NCI-H345 treated with DMSO at 0.1 percent for 48 hours (cell line): ENCODE measurements around the gene DBNL.
"Not testable (repeated sequence)": the region's sequence is repeated elsewhere in the genome, so short reads cannot be mapped to it uniquely, and the experiment has no call there.

Source experiments
- DNase-seq: peaks from one replicate; lab custom pipeline; 2025; ENCODE audit not compliant: unreplicated experiment; lab: John Stamatoyannopoulos, UW

Gene DBNL

DNA sequence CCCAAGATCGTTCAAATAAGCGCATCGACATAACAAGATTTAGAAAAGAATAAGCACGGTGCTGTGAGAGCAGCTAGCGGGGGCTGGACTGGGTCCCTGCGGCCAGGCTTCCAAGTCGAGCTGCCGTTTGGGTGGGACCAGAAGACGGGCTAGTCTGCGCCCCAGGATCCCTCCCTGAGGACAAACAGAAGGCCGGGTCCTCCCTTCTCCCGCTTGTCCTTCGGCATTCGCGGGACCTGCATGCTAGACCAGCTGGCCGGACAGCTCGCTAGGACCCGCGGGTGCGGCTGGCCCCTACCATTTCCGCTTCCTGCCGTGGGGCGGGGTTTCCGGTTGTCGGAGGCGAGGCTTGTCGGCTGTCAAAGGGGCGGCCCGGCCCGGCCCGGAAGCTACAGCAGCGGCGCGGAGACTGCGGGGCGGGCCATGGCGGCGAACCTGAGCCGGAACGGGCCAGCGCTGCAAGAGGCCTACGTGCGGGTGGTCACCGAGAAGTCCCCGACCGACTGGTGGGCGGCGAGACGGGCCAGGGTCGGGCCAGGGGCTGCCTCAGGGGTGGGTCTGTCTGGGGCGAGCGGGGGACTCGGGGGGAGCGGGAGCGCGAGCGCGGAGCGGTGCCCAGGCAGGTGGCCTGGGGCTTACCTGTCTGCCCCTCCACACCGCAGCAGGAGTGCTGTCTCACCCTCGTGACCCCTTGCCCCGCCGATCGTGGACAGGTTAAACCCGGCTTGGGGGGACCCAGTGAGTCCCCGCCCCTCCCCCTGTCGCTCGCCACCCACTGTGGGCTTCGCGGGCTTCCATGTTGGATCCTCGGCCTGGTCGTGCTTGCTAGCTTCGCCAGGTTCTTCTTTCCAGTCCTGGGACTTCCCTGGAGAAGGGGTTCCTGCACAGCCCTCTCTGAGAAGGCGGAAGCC lies at the start of gene DBNL:
TSS of gene DBNL (plus strand) at position 388 of the 911 bp plus-strand sequence. CDS start at position 424, 36 bp downstream.
- DNase-seq = peak; percentile 88

DNA sequence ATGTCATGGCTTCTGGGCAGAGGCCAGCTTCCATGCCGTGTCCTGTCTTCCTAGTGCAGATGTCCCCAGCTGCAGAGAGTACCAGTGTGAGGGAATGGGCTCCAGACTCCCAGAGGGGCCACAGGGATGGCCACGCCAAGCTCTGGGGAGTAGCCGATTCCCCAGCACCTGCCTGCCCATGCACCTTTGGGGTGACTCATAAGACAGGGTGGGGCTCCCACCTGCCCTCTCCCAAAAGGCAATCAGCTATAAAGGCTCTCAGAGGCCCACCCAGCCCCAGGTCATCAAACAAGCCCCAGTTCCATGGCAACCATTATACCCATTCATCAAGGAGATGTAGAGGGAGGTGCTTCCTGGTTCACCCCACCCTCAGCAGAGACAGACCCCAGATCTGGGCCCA lies 47.0 kb upstream of the DBNL start, which contains the start of gene SPDYE1:
TSS of gene SPDYE1 (plus strand) at position 366 of the 400 bp plus-strand sequence. CDS start 2,053 bp downstream, outside the sequence.
- not testable (repeated sequence) for DNase-seq

DNA sequence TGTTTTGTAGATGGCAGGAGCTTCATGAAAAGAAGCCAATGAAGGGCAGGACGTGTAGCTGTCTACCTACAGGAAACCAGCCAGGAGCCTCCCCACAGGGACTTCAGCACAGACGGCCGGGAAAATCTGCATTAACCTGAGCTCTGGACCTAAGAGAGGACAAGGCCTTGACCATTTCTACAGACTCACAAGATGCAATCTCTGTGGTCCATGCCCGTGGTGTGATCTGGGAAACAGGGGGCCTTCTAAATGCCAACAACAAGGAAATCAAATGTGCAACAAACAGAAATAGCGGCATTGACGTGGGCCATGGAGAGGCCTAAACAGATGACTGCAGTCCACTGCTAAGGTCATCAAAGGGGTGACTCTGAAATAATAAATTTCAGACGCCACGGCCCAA lies 32.4 kb upstream of the DBNL start:
- DNase-seq = not testable (repeated sequence)

DNA sequence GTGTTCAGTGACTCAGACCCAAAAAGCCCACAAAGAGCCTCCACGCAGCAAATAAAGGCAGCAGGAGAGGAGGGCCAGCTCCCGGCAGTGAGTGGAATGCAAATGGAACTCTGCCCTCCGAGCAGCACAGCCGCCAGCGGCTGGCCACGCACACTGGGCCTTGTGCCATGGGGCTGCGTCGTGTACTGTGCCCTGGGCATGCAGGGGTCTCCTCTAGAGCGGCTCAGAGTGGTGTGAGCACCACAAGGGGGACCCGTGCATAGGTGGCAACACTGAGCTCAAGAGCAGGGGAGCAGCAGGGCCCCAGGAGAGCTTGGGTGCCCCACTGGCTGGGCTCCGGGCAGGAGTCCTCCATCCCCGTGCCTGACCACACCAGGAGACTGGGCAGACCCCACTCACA lies 29.4 kb upstream of the DBNL start:
- not testable (repeated sequence) for DNase-seq

DNA sequence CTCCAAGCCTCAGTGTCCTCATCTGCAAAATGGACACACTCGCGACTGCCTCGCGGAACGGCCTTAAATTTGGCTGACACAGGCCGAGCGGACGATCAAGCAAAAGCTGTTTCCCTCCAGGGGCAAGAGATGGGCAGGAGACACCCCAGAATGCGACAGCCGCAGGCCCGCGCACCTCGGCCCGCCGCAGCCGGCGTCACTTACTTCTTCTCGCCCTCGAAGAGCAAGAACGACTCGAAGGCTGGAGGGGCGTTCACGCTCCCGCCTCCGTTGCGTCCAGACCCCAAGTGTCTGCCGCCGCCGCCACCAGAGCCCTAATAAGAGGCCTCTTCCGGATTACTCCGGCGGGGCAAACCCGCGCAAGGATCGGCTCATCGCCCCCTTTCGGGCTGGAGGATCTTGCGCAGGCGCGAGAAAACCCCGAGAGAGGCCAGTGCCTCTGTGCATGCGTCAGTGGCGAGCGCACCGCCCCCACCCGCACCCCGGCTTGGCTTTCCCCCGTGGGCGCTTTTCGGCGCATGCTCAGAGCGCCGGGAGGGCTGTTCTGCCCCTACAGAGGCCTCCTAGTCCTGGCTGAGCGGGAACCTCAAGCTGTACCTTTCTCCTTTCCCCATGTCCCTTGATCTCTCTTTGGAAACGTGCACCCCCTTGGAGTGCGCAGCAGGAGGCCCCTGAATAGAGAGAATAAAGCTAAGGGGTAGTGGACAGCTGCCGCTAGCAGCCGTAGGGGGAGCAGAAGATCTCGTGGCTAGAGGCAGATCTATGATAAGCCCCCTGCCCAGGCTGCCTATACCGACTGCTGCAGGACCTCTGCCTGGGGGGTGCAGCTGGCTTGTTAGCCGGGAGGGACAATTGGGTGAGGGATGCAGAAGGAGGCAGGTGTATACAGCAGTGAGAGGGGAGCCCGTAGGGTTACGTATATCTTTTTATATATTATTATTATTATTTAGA lies 25.4 kb upstream of the DBNL start:
- DNase-seq = peak; percentile 95

DNA sequence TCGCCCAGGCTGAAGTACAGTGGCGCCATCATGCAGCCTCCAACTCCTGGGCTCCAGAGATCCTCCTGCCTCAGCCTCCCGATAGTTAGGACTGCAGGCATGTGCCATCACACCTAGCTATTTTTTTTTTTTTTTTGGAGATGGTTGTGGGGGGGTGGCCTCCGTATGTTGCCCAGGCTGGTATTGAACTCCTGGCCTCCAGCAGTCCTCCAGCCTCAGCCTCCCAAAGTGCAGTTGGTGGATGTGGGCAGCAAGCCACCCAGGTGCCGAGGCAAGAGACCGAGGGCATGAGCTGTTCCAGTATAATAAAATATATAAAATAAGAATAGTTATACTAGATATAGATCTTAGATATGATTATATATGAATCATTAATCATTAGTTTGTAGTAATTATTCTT lies 24.7 kb upstream of the DBNL start:
- not testable (repeated sequence) for DNase-seq

DNA sequence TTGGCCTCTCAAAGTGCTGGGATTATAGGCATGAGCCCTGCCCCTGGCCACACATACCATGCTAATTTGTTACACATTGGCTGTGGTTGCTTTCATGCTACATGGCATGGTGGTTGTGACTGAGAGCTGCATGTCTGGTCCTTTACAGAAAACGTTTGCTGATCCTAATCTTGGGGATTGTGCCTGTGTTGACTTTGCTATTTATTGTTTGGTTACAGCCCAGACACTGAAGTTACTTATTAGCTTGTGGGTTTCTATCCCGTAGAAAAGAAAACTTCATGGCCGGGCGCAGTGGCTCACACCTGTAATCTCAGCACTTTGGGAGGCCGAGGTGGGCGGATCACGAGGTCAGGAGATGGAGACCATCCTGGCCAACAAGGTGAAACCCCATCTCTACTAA lies 22.4 kb upstream of the DBNL start:
- not testable (repeated sequence) for DNase-seq

DNA sequence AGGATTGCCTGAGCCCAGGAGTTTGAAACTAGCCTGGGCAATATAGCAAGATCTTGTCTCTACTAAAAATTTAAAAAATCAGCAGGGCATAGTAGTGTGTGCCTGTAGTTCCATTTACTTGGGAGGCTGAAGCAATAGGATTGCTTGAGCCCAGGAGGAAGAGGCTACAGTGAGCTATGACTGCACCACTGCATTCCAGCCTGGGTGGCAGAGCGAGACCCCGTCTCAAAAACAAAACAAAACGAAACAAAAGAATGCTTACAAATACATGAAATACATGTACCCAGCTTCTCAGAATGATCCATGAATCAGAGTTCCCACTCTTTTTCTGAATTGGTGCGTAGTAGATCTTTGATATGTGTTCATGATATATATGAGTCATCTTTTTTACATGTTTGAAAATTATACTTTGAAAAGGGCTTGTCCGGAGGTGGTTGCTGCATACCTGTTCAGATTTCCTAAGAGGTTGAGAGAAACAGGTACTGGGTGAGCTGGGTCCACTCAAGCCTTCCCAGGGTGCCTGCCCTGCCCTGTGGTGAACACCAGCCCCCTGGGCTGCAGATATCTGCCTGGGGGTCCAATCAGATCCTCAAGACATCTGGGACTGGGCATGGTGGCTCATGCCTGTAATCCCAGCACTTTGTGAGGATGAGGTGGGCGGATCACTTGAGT lies 21.6 kb upstream of the DBNL start:
- DNase-seq = not testable (repeated sequence)

DNA sequence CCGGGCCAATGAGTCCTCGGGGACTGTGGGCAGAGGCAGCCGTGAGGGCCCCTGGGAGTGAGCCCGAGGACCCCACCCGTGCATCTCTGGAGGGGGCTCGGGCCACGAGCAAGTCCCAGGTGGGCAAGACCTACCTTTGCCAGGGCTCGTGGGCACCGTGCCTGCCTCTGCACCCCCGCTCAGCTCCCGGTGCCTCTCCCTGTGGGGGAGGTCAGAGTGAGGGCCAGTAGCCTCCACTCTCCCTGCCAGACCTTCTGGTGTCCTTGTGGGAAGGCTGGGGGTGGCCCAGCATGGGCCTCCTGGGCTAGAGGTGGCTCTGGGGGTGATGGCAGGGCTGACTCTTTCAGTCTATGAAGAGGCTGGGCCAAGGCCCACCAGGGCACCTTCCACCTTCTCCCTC lies 15.1 kb upstream of the DBNL start:
- not testable (repeated sequence) for DNase-seq

DNA sequence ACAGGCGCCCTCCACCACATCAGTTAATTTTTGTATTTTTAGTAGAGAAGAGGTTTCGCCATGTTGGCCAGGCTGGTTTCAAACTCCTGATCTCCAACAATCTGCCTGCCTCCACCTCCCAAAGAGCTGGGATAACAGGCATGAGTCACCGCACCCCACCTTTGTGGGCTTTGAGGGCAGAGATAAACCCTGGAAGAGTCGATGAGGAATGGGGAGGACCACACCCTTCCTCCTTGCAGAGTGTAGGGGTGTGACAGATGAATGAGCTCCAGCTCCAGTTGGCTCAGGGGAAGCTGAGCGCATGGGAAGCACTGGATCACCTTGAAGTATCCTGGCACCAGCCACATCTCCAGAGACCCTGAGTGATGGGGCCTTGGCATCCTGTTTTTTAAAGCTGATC lies 14.5 kb upstream of the DBNL start:
- DNase-seq = not testable (repeated sequence)

DNA sequence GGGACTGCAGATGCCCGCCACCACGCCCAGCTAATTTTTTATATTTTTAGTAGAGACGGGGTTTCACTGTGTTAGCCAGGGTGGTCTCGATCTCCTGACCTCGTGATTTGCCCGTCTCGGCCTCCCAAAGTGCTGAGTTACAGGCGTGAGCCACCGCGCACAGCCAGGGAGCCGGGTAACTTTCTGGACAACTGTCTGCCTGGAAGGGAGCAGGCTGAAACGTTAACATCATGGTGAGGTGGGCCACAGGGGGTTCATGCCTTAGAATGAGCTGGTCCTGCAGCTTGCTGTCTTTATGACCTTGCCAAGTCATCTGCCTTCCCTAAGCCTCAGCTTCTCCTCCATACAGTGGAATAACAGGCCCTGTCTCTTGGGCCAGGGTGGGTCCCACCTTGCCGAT lies 13.2 kb upstream of the DBNL start:
- DNase-seq = not testable (repeated sequence)

DNA sequence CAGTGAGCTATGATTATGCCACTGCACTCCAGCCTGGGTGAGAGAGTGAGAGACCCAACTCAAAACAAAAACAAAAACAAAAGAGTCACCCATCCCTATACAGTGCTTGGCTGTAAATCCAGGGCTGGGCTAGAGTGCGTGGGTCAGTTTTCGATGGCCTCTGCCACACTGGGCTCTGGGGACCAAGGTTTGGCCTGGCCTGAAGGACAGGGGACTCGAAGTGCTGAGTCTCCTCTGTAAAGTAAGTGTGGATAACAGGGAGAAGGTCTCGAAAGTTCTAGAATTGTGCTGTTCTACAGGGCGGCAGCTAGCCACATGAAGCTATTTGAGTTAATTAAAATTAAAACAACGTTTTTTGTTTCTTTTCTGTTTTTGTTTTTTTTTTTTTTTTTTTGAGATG lies 12.5 kb upstream of the DBNL start:
- DNase-seq = not testable (repeated sequence)

DNA sequence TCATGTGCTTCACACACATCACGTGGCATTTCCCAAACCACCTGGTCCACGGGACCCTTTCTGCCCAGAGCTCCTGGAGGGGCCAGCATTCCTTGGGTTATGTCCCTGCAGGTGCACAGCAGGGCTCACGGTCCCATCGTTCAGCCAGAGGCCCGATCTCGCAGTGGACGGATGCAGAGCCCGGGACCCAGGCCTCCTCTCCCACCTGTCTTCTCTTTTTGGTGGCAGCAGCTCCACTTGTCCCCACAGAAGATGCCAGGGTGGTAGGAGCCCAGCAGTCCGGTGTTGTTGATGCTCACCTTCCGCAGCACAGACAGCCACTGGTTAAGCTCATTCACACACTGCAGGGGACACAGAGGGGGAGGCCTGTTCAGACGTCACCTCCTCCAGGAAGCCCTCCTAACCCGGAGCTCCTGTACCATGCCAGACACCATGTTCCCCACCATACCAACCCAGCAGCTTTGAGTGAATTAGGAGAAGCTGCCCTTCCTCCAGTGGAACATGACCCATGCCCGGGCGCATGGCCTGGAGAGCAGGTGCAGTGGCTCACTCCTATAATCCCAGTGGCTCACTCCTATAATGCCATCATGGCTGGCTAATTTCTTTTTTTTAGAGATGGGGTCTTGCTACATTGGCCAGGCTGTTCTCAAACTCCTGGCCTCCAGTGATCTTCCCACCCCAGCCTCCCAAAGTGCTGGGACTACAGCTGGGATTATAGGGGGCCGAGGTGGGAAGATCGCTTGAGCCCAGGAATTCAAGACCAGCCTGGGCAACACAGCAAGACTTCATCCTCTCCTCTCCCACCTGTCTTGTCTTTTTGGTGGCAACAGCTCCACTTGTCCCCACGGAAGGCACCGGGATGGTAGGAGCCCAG lies 10.3 kb upstream of the DBNL start:
- DNase-seq = not testable (repeated sequence)

DNA sequence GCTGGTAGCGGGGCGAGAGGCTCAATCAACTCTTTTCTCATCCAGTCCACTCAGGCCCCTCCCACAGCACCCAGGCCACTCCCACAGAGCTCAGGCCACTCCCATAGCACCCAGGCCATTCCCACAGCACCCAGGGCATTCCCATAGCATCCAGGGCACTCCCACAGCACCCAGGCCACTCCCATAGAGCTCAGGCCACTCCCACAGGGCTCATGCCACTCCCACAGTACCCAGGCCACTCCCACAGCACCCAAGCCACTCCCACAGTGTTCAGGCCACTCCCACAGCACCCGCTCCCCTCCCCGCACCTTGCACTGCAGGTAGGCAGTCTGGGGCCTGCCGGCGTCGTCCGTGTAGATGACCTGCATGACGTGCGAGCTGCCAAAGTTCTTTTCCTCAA lies 8.1 kb upstream of the DBNL start:
- DNase-seq = not testable (repeated sequence)

DNA sequence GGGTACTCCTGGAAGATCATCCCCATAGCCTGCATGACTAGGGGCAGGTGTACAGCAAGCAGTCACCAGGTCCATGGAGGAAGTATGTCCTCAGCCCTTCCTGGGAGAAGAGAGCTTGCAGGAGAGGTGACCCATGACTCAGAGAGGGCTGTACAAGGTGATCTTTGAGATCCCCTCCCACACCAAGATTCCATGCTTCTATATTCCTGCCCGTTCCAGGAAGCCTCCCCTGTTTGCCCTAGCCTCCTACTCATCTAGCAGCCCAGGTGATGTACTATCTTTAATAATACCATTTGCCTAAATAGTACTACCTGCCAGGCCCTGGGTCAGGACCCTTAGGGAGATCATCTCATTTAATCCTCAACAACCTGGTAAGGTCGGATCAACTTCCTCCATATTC lies 6.6 kb upstream of the DBNL start:
- not testable (repeated sequence) for DNase-seq

DNA sequence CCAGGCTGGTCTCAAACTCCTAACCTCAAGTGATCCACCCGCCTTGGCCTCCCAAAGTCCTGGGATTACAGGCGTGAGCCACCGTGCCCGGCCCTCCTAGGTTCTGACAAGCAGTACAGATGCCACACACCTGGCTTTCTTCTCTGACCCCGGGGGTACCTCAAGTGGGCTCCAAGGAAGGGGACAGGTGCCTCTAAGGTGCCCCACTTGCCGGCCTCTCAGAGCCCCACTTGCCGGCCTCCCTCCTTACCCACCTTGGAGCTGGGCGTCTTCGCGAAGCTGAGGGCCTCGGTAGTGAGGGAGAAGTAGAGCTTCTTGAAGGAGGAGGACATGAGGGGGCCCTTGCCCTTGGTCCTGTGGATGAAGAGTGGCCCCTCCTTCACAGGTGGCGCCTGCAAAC lies 5.9 kb upstream of the DBNL start:
- DNase-seq = not testable (repeated sequence)

DNA sequence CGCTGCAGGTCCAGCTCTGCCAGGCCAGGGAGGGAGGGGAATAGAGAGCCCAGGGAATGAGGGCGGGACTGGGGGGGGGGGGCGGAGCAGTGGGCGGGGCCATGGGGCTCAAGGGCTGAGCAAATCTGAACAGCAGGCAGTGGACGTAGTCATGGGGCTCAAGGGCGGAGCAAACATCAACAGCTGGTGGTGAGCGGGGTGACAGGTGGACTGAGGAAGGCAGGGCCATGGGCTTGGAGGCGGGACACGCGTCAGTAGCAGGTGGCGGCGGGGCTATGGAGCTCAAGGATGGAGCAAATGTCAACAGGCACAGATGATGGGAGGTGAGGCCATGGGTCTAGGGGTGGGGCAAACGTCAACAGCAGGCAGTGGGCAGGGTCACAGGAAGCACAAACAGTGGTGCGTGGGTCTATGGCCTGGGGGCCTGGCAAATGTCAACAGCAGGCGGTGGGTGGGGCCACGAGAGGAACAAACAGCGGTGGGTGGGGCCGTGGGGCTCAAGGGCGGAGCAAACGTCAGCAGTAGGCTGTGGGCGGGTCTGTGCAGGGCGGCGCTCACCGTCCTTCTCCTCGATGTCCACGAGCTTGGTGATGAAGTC lies 5.4 kb upstream of the DBNL start:
- peak; percentile 85 for DNase-seq

DNA sequence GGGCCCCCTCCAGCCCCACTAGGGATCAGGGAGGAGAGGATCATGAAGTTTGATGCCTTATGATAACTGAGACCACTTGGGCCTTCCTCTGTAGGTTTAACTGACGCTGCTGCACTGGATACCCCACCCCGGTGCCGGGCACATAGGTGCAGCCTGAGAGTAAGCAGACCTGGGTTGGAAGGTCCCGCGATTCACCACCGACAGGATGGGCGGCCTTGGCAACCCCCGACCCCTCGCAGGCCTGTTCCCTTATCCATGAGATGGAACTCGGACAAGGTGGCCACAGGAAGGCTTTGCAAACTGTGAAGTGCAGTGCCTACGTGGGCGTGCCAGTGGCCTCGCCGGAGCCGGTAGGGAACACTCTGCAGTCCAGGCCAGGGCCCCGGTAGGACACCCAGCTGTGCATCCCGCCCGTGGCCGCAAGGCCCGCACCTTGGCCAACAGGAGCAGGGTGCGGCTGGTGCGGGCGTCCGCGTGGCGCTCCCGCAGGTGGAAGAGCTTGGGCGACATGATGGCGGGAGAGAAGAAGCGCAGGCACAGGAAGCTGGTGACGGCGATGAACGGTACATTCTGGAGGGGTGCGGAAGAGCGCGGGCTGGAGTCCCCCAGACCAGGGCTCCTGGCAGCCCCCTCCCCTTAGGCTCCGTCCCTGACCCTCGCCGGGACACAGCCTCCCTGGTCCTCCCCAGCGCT lies 4.6 kb upstream of the DBNL start:
- not testable (repeated sequence) for DNase-seq

DNA sequence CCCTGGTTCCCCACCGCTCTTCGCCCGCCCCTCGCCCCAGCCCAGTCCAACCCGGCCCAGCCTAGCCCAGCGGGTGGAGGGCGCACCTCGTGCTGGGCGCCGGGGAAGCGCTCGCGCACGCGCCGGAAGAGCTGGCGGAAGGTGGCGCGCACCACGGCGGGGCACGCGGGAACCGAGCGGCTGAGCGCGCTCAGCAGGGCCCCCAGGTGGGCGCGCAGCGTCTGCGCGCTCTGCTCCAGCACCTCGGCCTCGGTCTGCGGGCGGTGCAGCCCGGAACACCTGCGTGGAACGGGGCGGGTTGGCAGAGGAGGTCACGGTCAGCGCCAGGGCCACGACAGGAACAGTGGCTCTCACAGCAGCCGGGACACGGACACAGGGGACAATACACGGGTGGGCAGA lies 4.0 kb upstream of the DBNL start:
- not testable (repeated sequence) for DNase-seq
